DMS 273 (cell line): ENCODE data around the gene ZFYVE19.
A peak's percentile ranks its signal among the peaks of the same experiment; 100 is the strongest.
"Not testable (repeated sequence)": the region's sequence is repeated elsewhere in the genome, so short reads cannot be mapped to it uniquely, and the experiment has no call there.

Experiments used
- DNase-seq: peaks from one replicate; lab custom pipeline; 2025; ENCODE audit not compliant: unreplicated experiment; lab: John Stamatoyannopoulos, UW

The ZFYVE19 gene

GRCh38 chr15:40845511-40846284, 38.8 kb downstream of the ZFYVE19 start:
- no peak for DNase-seq

- DNase-seq, result no peak
These were observed 39.9 kb downstream of the ZFYVE19 start for GRCh38 chr15:40846841-40847222.

- peak; percentile 54 for DNase-seq
These were observed 40.5 kb downstream of the ZFYVE19 start for GRCh38 chr15:40847223-40847961.

GRCh38 chr15:40850576-40851112, 43.8 kb downstream of the ZFYVE19 start:
- DNase-seq, result peak; percentile 36

GRCh38 chr15:40852529-40852928, 45.6 kb downstream of the ZFYVE19 start:
- DNase-seq, result no peak

GRCh38 chr15:40853241-40853890, 46.5 kb downstream of the ZFYVE19 start:
- DNase-seq, result no peak

GRCh38 chr15:40854161-40854560, 47.3 kb downstream of the ZFYVE19 start:
- DNase-seq, result no peak

- no peak for DNase-seq
These were observed 48.9 kb downstream of the ZFYVE19 start for GRCh38 chr15:40855706-40856234.

- DNase-seq, result no peak
These were observed 49.9 kb downstream of the ZFYVE19 start for GRCh38 chr15:40856746-40857145.

GRCh38 chr15:40857601-40858341, 50.9 kb downstream of the ZFYVE19 start:
- DNase-seq, result peak; percentile 79

- no peak for DNase-seq
These were observed 51.8 kb downstream of the ZFYVE19 start for GRCh38 chr15:40858706-40859105.

- DNase-seq, result peak; percentile 83
These were observed 52.4 kb downstream of the ZFYVE19 start for GRCh38 chr15:40859206-40859851.

- not testable (repeated sequence) for DNase-seq
These were observed 54.3 kb downstream of the ZFYVE19 start for GRCh38 chr15:40861147-40861546.

GRCh38 chr15:40863660-40864270, 56.9 kb downstream of the ZFYVE19 start:
- no peak for DNase-seq
